ENCODE data around the gene XXYLT1.

DNA sequence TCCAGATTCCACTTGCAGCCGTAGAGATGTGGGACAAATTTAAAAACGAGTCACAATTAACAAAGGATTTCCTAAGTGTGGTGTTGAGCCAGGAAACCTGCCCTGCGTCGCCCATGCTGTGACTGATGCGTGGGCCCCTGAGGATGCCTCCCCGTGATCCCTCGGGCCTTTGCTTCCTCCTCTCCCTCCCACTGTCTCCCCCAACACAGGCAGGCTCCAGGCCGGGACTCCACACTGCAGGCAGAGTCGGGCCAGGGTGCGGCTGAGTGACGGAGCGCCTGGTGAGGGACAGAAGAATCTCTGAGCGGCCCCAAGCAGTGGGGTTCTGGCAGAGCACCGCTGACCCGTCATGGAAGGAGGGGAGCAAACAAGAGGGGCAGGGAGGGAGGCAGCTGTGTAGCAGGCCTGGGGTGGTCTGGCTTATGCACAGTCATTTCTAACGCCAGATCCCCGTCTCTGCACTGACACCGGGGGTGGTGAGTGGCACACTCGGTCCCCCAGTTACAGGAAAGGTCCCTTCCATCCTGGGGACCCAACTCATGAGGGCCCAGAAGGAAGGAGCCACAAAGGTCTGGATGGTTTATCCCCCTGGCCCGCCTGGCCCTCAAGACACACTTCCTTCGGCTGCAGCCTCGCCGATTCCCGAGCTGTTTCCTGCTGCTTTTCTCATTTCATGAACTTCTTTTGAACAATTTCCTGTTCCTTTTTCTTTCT lies 91.0 kb downstream of the XXYLT1 start:
- TF ChIP-seq CTCF (conservative IDR thresholded peaks at IDR 0.05; ENCODE audit: low read depth, low read length): no peak
- no peak for TF ChIP-seq CHD1 (IDR thresholded peaks at IDR 0.05; ENCODE audit: low read depth, low read length)
- no peak for TF ChIP-seq POLR2A (IDR thresholded peaks at IDR 0.05; ENCODE audit: low read depth, low read length)
- TF ChIP-seq, protein P1, sequence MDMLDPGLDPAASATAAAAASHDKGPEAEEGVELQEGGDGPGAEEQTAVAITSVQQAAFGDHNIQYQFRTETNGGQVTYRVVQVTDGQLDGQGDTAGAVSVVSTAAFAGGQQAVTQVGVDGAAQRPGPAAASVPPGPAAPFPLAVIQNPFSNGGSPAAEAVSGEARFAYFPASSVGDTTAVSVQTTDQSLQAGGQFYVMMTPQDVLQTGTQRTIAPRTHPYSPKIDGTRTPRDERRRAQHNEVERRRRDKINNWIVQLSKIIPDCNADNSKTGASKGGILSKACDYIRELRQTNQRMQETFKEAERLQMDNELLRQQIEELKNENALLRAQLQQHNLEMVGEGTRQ (IDR thresholded peaks at IDR 0.05; ENCODE audit: low read depth, low read length): no peak
- no peak for TF ChIP-seq RAD21 (IDR thresholded peaks at IDR 0.05; ENCODE audit: low read length)
- no peak for TF ChIP-seq ELK1 (IDR thresholded peaks at IDR 0.05; ENCODE audit: borderline replicate concordance, low read depth, low read length)

All from IMR-90 (cell line).